ENCODE data around the gene MCC.

GRCh38 chr5:113387844-113388243, 100.4 kb downstream of the MCC start:
- TF ChIP-seq, protein P1, sequence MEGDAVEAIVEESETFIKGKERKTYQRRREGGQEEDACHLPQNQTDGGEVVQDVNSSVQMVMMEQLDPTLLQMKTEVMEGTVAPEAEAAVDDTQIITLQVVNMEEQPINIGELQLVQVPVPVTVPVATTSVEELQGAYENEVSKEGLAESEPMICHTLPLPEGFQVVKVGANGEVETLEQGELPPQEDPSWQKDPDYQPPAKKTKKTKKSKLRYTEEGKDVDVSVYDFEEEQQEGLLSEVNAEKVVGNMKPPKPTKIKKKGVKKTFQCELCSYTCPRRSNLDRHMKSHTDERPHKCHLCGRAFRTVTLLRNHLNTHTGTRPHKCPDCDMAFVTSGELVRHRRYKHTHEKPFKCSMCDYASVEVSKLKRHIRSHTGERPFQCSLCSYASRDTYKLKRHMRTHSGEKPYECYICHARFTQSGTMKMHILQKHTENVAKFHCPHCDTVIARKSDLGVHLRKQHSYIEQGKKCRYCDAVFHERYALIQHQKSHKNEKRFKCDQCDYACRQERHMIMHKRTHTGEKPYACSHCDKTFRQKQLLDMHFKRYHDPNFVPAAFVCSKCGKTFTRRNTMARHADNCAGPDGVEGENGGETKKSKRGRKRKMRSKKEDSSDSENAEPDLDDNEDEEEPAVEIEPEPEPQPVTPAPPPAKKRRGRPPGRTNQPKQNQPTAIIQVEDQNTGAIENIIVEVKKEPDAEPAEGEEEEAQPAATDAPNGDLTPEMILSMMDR (conservative IDR thresholded peaks at IDR 0.05; ENCODE audit: low read depth, low read length), result no peak
- TF ChIP-seq SMC3 (IDR thresholded peaks at IDR 0.05; ENCODE audit: low read depth, low read length) (no peak), MAZ (IDR thresholded peaks at IDR 0.05; ENCODE audit: borderline replicate concordance, low read depth, low read length) (no peak), CEBPB (IDR thresholded peaks at IDR 0.05; ENCODE audit: low read depth, low read length) (no peak)
